ENCODE data around the gene PPP2R5D. TPM values are rescaled to one million over a fixed set of nuclear protein-coding genes. Genes with fewer than 3 reads are reported as not detected.
A peak's percentile ranks its signal among the peaks of the same experiment; 100 is the strongest.

PPP2R5D gene
- polyA plus RNA-seq, 2 of the 4 experiments (the other 2 are of a cell fraction): 26.5 to 34.6 TPM

DNA sequence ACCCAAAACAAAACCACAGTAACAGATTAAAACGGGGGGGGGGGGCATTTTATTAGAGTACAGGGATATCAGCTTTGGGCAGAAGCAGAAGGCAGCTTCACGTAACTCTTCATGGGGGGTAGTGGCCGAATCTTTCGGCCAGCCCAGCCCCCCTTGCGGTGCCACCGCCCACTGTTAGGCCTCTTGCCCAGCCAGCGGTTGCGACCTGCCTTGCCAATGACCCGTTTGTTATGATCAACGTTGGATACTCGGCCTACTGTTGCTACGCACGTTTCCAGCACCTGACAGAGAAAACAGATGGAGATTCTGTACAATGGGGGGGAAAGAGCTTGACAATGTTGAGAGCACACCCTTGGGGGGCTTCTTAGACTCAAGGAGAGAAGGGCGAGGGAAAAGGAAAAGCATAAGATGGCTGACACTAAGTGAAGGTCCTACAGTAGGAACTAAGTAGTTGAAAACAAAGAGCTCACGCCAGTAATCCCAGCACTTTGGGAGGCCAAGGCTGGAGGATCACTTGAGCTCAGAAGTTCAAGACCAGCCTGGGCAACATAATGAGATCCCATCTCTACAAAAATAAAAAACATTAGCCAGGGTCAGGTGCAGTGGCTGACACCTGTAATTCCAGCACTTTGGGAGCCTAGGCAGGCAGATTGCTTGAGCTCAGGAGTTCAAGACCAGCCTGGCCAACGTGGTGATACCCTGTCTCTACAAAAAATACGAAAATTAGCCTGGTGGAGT lies 70.0 kb downstream of the PPP2R5D start:
- Histone ChIP-seq H3K9me3 (no peaks in the 10 kb centered on the region), H3K27ac (peak overlapping the region; percentile 99 to 100), H3K4me3 (peak overlapping the region; percentile 94), H3K4me2 (peak overlapping the region; percentile 98), H3K4me1 (peaks cover 21% of the 10 kb centered on the region)
- FAIRE-seq (no peak), DNase-seq (ENCODE audit: low read depth in 1 of 2, low spot score in 1 of 2) (no peak), ATAC-seq (no peak)
- 82% methylated on average over 15 of the region's 17 CpGs for WGBS (ENCODE audit: missing lambda C conversion rate)
- ChIA-PET POLR2A (interaction anchor here (0.7 to 2.1 kb wide), 7 partner anchors 9 to 126 kb away, joined by 3 to 15 read pairs (median 4); partner anchors contain the start of genes CNPY3, KLHDC3, MEA1 and PPP2R5D), CTCF (interaction anchor here (0.6 to 1.9 kb wide), 9 partner anchors 10 to 452 kb away, joined by 3 to 6 read pairs (median 4); no protein-coding TSS in a partner anchor)
- no peak for TF ChIP-seq MAFK (IDR thresholded peaks at IDR 0.05; ENCODE audit: partially characterized antibody)
- TF ChIP-seq MAZ (IDR thresholded peaks at IDR 0.05; ENCODE audit: borderline replicate concordance, low read depth, low read length): no peak
- TF ChIP-seq FOSB (CRISPR knock-in tag; IDR thresholded peaks at IDR 0.05): no peak
- no peak for TF ChIP-seq HEYL (CRISPR knock-in tag; IDR thresholded peaks at IDR 0.05)
- no peak for TF ChIP-seq JUN (IDR thresholded peaks at IDR 0.05)
- no peak for TF ChIP-seq POLR2AphosphoS2 (conservative IDR thresholded peaks at IDR 0.05; ENCODE audit: low read length)
- TF ChIP-seq CBX2 (IDR thresholded peaks at IDR 0.05; ENCODE audit: borderline replicate concordance, low read depth): no peak
- no peak for TF ChIP-seq CHD4 (IDR thresholded peaks at IDR 0.05; ENCODE audit: borderline replicate concordance)
- TF ChIP-seq TFCP2L1 (CRISPR knock-in tag; IDR thresholded peaks at IDR 0.05): no peak
- no peak for TF ChIP-seq ZFP36 (IDR thresholded peaks at IDR 0.05; ENCODE audit: borderline replicate concordance, partially characterized antibody)
- no peak for TF ChIP-seq ZC3H11A (IDR thresholded peaks at IDR 0.05)
- TF ChIP-seq, protein P1, sequence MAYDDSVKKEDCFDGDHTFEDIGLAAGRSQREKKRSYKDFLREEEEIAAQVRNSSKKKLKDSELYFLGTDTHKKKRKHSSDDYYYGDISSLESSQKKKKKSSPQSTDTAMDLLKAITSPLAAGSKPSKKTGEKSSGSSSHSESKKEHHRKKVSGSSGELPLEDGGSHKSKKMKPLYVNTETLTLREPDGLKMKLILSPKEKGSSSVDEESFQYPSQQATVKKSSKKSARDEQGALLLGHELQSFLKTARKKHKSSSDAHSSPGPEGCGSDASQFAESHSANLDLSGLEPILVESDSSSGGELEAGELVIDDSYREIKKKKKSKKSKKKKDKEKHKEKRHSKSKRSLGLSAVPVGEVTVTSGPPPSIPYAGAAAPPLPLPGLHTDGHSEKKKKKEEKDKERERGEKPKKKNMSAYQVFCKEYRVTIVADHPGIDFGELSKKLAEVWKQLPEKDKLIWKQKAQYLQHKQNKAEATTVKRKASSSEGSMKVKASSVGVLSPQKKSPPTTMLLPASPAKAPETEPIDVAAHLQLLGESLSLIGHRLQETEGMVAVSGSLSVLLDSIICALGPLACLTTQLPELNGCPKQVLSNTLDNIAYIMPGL (CRISPR knock-in tag; IDR thresholded peaks at IDR 0.05; ENCODE audit: borderline replicate concordance): no peak
- no peak for TF ChIP-seq BHLHE40 (IDR thresholded peaks at IDR 0.05; ENCODE audit: low read depth, low read length)
- no peak for TF ChIP-seq CBX8 (IDR thresholded peaks at IDR 0.05)
- TF ChIP-seq PHF8 (IDR thresholded peaks at IDR 0.05; ENCODE audit: borderline replicate concordance, low read depth): no peak
- no peak for TF ChIP-seq GATA3 (IDR thresholded peaks at IDR 0.05; ENCODE audit: borderline replicate concordance)
- no peak for TF ChIP-seq EHF (CRISPR knock-in tag; IDR thresholded peaks at IDR 0.05)

DNA sequence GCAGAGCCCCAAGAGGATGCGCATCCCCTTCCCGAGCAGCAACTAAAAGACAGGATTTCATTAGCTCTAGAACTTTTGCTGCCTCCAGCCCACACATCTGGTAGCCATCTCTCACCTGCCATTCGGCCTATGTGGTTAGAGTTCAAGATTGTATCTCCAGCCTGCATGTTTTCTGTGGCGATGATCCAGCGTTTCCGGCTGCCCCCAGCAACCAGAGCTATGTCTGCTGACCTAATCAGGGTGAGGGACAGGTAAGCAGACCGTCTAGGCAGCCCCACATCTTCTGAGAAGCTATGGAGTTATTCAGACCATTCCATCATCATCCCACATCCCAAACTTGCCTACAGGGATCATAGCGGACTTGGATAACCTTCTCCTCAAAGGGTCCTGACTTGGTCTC lies 71.6 kb downstream of the PPP2R5D start:
- no peaks in the 10 kb centered on the region for H3K9me3 ChIP-seq
- ChIA-PET POLR2A (no interaction called here), CTCF (interaction anchor here (1.2 to 1.5 kb wide), 4 partner anchors 9 to 87 kb away, joined by 3 to 4 read pairs (median 3); no protein-coding TSS in a partner anchor)
- ATAC-seq (no peak), FAIRE-seq (no peak), DNase-seq (ENCODE audit: low read depth in 1 of 2, low spot score in 1 of 2) (no peak)
- H3K4me2 ChIP-seq: no peak overlapping the region
- TF ChIP-seq BCL3 (IDR thresholded peaks at IDR 0.05): no peak
- no peak for TF ChIP-seq EP300 (IDR thresholded peaks at IDR 0.05)
- TF ChIP-seq CBX8 (IDR thresholded peaks at IDR 0.05): no peak
- no peak for TF ChIP-seq TFCP2L1 (CRISPR knock-in tag; IDR thresholded peaks at IDR 0.05)
- no peak for TF ChIP-seq EHF (CRISPR knock-in tag; IDR thresholded peaks at IDR 0.05)
- TF ChIP-seq ZFP36 (IDR thresholded peaks at IDR 0.05; ENCODE audit: borderline replicate concordance, partially characterized antibody): no peak
- TF ChIP-seq CBX2 (IDR thresholded peaks at IDR 0.05; ENCODE audit: borderline replicate concordance, low read depth): no peak
- no peak for TF ChIP-seq BHLHE40 (IDR thresholded peaks at IDR 0.05; ENCODE audit: low read depth, low read length)
- TF ChIP-seq USF2 (IDR thresholded peaks at IDR 0.05): no peak
- no peak for TF ChIP-seq CEBPB (IDR thresholded peaks at IDR 0.05)
- TF ChIP-seq HEYL (CRISPR knock-in tag; IDR thresholded peaks at IDR 0.05): no peak
- no peak for TF ChIP-seq EHMT2 (IDR thresholded peaks at IDR 0.05; ENCODE audit: low read depth)
- WGBS (ENCODE audit: missing lambda C conversion rate): 94% methylated on average over 6 of the region's 8 CpGs
- peaks cover 26% of the 10 kb centered on the region for H3K4me1 ChIP-seq
- H3K27ac ChIP-seq: no peak overlapping the region
- H3K4me3 ChIP-seq: no peak overlapping the region
